Breast epithelium (tissue), 3 donors: Measurements from ENCODE around the gene EIF4G2.

Source experiments
- POLR2AphosphoS5 ChIP-seq, 3 donors: sonication (generic); formaldehyde crosslinking; IDR thresholded peaks; one replicate each; pipeline ENCODE4 v1.6.1; 2017; ENCODE audit warnings: antibody characterized with exemption in 3 of 3
- TF ChIP-seq, protein P1 (sequence below), 3 donors: fragments of 450-650 bp; IDR thresholded peaks; one replicate each; pipeline ENCODE4 v1.5.1; 2016 to 2017; ENCODE audit warnings: antibody characterized with exemption in 3 of 3, mild to moderate bottlenecking in 3 of 3, moderate library complexity in 3 of 3

GRCh38 chr11:10792385-10793068 lies 16.2 kb downstream of the EIF4G2 start:
- TF ChIP-seq, protein P1, sequence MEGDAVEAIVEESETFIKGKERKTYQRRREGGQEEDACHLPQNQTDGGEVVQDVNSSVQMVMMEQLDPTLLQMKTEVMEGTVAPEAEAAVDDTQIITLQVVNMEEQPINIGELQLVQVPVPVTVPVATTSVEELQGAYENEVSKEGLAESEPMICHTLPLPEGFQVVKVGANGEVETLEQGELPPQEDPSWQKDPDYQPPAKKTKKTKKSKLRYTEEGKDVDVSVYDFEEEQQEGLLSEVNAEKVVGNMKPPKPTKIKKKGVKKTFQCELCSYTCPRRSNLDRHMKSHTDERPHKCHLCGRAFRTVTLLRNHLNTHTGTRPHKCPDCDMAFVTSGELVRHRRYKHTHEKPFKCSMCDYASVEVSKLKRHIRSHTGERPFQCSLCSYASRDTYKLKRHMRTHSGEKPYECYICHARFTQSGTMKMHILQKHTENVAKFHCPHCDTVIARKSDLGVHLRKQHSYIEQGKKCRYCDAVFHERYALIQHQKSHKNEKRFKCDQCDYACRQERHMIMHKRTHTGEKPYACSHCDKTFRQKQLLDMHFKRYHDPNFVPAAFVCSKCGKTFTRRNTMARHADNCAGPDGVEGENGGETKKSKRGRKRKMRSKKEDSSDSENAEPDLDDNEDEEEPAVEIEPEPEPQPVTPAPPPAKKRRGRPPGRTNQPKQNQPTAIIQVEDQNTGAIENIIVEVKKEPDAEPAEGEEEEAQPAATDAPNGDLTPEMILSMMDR (IDR thresholded peaks at IDR 0.05) = peak; percentile 59 to 88 (median 87)
- TF ChIP-seq POLR2AphosphoS5 (IDR thresholded peaks at IDR 0.05) = no peak
